Activated CD8-positive, alpha-beta T cell treated with anti-CD3 and anti-CD28 coated beads for 36 hours (primary cell): ENCODE data around the gene ELP2. TPM values are rescaled to one million over a fixed set of nuclear protein-coding genes. Genes with fewer than 3 reads are reported as not detected.
"Not testable (repeated sequence)": the region's sequence is repeated elsewhere in the genome, so short reads cannot be mapped to it uniquely, and the experiment has no call there.

Experiments
- ATAC-seq: fragments of 200-7000 bp; cut with Tn5 transposase; one replicate; pipeline ENCODE4 v1.10.0; 2021; ENCODE audit warnings: mild to moderate bottlenecking, moderate library complexity
- CTCF ChIA-PET: fragments of 350-600 bp; sonication (Branson Sonifier 250); formaldehyde crosslinking; loops from one replicate; lab custom pipeline; 2021; ENCODE audit warnings: antibody characterized with exemption; lab: Charles Lee
- POLR2A ChIA-PET: fragments of 350-600 bp; sonication (Branson Sonifier 250); formaldehyde crosslinking; loops from one replicate; lab custom pipeline; 2021; ENCODE audit warnings: antibody characterized with exemption; lab: Charles Lee
- DNase-seq: peaks from one replicate; pipeline ENCODE4 v3.0.0-alpha.2; 2020
- H3K27ac Mint-ChIP-seq: one replicate; pipeline ENCODE4 v1.8.0; 2021; ENCODE audit warnings: mild to moderate bottlenecking, mixed read lengths
- H3K27me3 Mint-ChIP-seq: one replicate; pipeline ENCODE4 v1.8.0; 2021; ENCODE audit warnings: mixed read lengths
- H3K36me3 Mint-ChIP-seq: one replicate; pipeline ENCODE4 v1.8.0; 2021; ENCODE audit warnings: low read depth, mixed read lengths
- H3K4me1 Mint-ChIP-seq: one replicate; pipeline ENCODE4 v1.8.0; 2021; ENCODE audit warnings: low read depth, mixed read lengths
- H3K4me3 Mint-ChIP-seq: one replicate; pipeline ENCODE4 v1.8.0; 2021; ENCODE audit warnings: mild to moderate bottlenecking, moderate library complexity, mixed read lengths
- H3K9me3 Mint-ChIP-seq: one replicate; pipeline ENCODE4 v1.8.0; 2021; ENCODE audit warnings: mixed read lengths
- CTCF ChIP-seq: fragments of 200-600 bp; IDR thresholded peaks from one replicate; pipeline ENCODE4 v1.8.0; 2022; ENCODE audit warnings: antibody characterized with exemption, mild to moderate bottlenecking
- intact Hi-C: fragments of 100-400 bp; cut with micrococcal nuclease; formaldehyde crosslinking; loops from one replicate; pipeline ENCODE4 v1.10.0; 2022
- total RNA-seq, 2 experiments: library from RNA; stranded (reverse); gene quantifications; one replicate each; pipeline ENCODE4 v1.2.3, GENCODE V29; 2021

ELP2 gene
- total RNA-seq, 2 experiments from 2014 or later = 98.8 to 105 TPM

DNA sequence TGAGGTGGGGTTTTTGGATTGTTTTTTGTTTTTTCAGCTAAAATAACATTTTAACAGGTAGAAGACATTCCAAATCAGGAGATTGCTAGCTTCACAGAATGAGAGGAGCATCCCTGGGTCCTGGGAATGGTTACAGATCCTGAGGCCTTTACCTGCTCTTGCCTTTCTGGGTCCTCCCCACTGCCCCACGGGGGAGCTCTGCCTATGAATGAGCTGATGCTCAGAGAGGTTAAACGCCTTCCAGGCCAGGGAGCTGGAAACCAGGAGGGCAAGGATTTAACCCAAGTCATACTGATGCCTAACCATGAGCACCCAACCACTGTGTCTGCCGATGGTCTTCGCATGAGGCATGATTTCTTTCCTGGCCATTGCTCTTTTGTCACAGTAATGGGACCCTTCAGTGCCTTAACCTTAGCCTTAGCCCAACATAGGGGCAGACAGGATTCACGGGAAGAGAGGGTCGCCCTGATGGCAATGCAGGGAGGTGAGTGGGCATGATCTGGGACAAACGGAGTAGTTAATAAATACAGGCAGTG lies 73.7 kb downstream of the ELP2 start:
- no peak for TF ChIP-seq CTCF
- no peak for DNase-seq
- ATAC-seq = no peak
- no peak overlapping the region for H3K4me3 Mint-ChIP-seq
- ChIA-PET POLR2A (no interaction called here), CTCF (no interaction called here)
- H3K4me1 Mint-ChIP-seq = no peaks in the 10 kb centered on the region
- intact Hi-C loops = no loop called here
- peaks cover 4% of the 10 kb centered on the region for H3K9me3 Mint-ChIP-seq
- no peak overlapping the region for H3K27ac Mint-ChIP-seq
- H3K36me3 Mint-ChIP-seq = no peaks in the 10 kb centered on the region
- no peaks in the 10 kb centered on the region for H3K27me3 Mint-ChIP-seq

GRCh38 chr18:36205166-36205565 lies 75.5 kb downstream of the ELP2 start:
- no peak for TF ChIP-seq CTCF
- Mint-ChIP-seq H3K9me3 (peaks cover 4% of the 10 kb centered on the region), H3K27me3 (no peaks in the 10 kb centered on the region), H3K27ac (no peak overlapping the region), H3K4me3 (no peak overlapping the region), H3K36me3 (no peaks in the 10 kb centered on the region), H3K4me1 (no peaks in the 10 kb centered on the region)
- ChIA-PET POLR2A (no interaction called here), CTCF (no interaction called here)
- ATAC-seq (no peak), DNase-seq (no peak)
- intact Hi-C loops = no loop called here

DNA sequence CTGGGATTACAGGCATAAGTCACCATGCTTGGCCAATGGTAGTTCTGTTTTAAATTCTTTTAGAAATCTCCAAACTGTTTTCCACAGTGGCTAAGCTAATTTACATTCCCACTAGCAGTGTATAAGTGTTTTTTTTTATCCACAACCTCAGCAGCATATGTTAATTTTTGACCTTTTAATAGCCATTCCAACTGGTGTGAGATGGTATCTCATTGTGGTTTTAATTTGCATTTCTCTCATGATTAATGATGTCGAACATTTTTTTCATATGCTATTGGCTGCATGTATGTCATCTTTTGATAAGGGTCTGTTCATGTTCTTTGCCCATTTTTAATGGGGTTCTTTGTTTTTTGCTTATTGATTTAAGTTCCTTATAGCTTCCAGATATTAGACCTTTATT lies 77.6 kb downstream of the ELP2 start:
- ChIA-PET CTCF (no interaction called here), POLR2A (no interaction called here)
- H3K9me3 Mint-ChIP-seq = peaks cover 4% of the 10 kb centered on the region
- DNase-seq = no peak
- intact Hi-C loops = no loop called here
- H3K4me1 Mint-ChIP-seq = no peaks in the 10 kb centered on the region
- ATAC-seq = no peak
- no peak for TF ChIP-seq CTCF
- H3K36me3 Mint-ChIP-seq = no peaks in the 10 kb centered on the region
- H3K27me3 Mint-ChIP-seq = peaks cover 3% of the 10 kb centered on the region
- H3K27ac Mint-ChIP-seq = no peak overlapping the region
- no peak overlapping the region for H3K4me3 Mint-ChIP-seq

DNA sequence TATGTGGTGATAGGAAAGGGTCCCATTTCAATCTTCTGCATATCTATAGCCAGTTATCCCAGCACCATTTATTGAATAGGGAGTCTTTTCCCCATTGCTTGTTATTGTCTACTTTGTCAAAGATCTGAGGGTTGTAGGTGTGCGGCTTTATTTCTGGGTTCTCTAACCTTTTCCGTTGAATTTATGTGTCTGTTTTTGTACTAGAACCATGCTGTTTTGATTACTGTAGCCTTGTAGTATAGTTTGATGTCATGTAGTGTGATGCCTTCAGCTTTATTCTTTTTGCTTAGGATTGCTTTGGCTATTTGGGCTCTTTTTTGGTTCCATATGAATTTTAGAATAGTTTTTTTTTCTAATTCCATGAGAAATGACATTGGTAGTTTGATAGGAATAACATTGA lies 78.3 kb downstream of the ELP2 start:
- H3K4me1 Mint-ChIP-seq, POLR2A ChIA-PET: not testable (repeated sequence)

GRCh38 chr18:36211612-36212065 lies 81.9 kb downstream of the ELP2 start:
- no peak for TF ChIP-seq CTCF
- no peaks in the 10 kb centered on the region for H3K4me1 Mint-ChIP-seq
- no peaks in the 10 kb centered on the region for H3K36me3 Mint-ChIP-seq
- peaks cover 3% of the 10 kb centered on the region for H3K27me3 Mint-ChIP-seq
- no peak overlapping the region for H3K4me3 Mint-ChIP-seq
- CTCF ChIA-PET = no interaction called here
- H3K27ac Mint-ChIP-seq = no peak overlapping the region
- DNase-seq (no peak), ATAC-seq (no peak)
- peaks cover 4% of the 10 kb centered on the region for H3K9me3 Mint-ChIP-seq
- intact Hi-C loops = no loop called here
- POLR2A ChIA-PET = interaction anchor here (1.1 kb wide), 1 partner anchor 9 kb away, joined by 3 read pairs; no protein-coding TSS in a partner anchor

More for the DNA sequence above, 78.3 kb downstream of the ELP2 start:
- H3K36me3 Mint-ChIP-seq, H3K9me3 Mint-ChIP-seq, H3K27me3 Mint-ChIP-seq, DNase-seq, CTCF ChIA-PET, intact Hi-C loops, H3K4me3 Mint-ChIP-seq, ATAC-seq, H3K27ac Mint-ChIP-seq: not testable (repeated sequence)
